PC-9 (cell line): ENCODE results near the gene TCEAL9. TPM values are rescaled to one million over a fixed set of nuclear protein-coding genes. Genes with fewer than 3 reads are reported as not detected.

Experiments
- BruUV-seq: library from RNA; stranded (reverse); fragments of 400-500 nt; replicated peaks from 2 replicates; lab custom pipeline; 2021; lab: Mats Ljungman, UMichigan
- CTCF ChIA-PET: fragments of 300-600 bp; sonication (Branson Sonifier 250); formaldehyde crosslinking; loops from one replicate; lab custom pipeline; 2022; ENCODE audit warnings: antibody characterized with exemption; lab: Charles Lee
- POLR2A ChIA-PET: fragments of 300-600 bp; sonication (Branson Sonifier 250); formaldehyde crosslinking; loops from one replicate; lab custom pipeline; 2022; ENCODE audit warnings: antibody characterized with exemption; ENCODE audit not compliant: unreplicated experiment; lab: Charles Lee
- DNase-seq, 2 experiments: peaks; one replicate each; pipeline versions ENCODE4 v3.0.0 to v3.0.0-alpha.2; 2015 to 2022; ENCODE audit warnings: mixed read lengths in 1 of 2
- H2AFZ ChIP-seq: fragments of 200-600 bp; sonication (generic); 2 replicates; pipeline ENCODE4 v1.8.1; 2017; ENCODE audit warnings: antibody characterized with exemption
- H3F3A ChIP-seq: fragments of 200-600 bp; sonication (generic); 2 replicates; pipeline ENCODE4 v1.8.1; 2017; ENCODE audit warnings: antibody characterized with exemption, mild to moderate bottlenecking, low read depth; ENCODE audit not compliant: insufficient read depth
- H3K27ac ChIP-seq: fragments of 200-600 bp; sonication (generic); 2 replicates; pipeline ENCODE4 v1.6.1; 2016; ENCODE audit warnings: mixed run types
- H3K27me3 ChIP-seq: fragments of 200-600 bp; sonication (generic); 2 replicates; pipeline ENCODE4 v1.6.1; 2016; ENCODE audit warnings: low read depth, mixed run types; ENCODE audit not compliant: insufficient read depth
- H3K36me3 ChIP-seq: fragments of 200-600 bp; sonication (generic); 2 replicates; pipeline ENCODE4 v1.6.1; 2016; ENCODE audit warnings: low read depth, mixed run types
- H3K4me1 ChIP-seq: fragments of 200-600 bp; sonication (generic); replicated peaks from 2 replicates; pipeline ENCODE4 v1.6.1; 2016; ENCODE audit warnings: mixed run types; ENCODE audit not compliant: insufficient read depth
- H3K4me2 ChIP-seq: fragments of 200-600 bp; sonication (generic); 2 replicates; pipeline ENCODE4 v1.6.1; 2017; ENCODE audit warnings: mixed run types
- H3K4me3 ChIP-seq: fragments of 200-600 bp; sonication (generic); 2 replicates; pipeline ENCODE4 v1.6.1; 2016; ENCODE audit warnings: mixed run types
- H3K79me2 ChIP-seq: fragments of 200-600 bp; sonication (generic); 2 replicates; pipeline ENCODE4 v1.6.1; 2017; ENCODE audit warnings: low read depth, mixed run types
- H3K9me2 ChIP-seq: fragments of 200-600 bp; sonication (generic); 2 replicates; pipeline ENCODE4 v1.8.1; 2017; ENCODE audit warnings: mild to moderate bottlenecking; ENCODE audit not compliant: insufficient read depth
- H3K9me3 ChIP-seq: fragments of 200-600 bp; sonication (generic); 2 replicates; pipeline ENCODE4 v1.8.1; 2016; ENCODE audit warnings: low read depth; ENCODE audit not compliant: insufficient read depth
- H4K20me1 ChIP-seq: fragments of 200-600 bp; sonication (generic); 2 replicates; pipeline ENCODE4 v1.8.1; 2017; ENCODE audit not compliant: insufficient read depth
- EZH2 ChIP-seq: fragments of 200-600 bp; sonication (generic); IDR thresholded peaks from 2 replicates; pipeline ENCODE4 v1.8.0; 2017; ENCODE audit warnings: antibody characterized with exemption, low read depth
- intact Hi-C: fragments of 100-400 bp; cut with micrococcal nuclease; formaldehyde crosslinking; loops from one replicate; pipeline ENCODE4 v1.10.0; 2022; ENCODE audit not compliant: unreplicated experiment
- total RNA-seq: library from RNA; stranded (reverse); gene quantifications from 2 replicates; pipeline ENCODE4 v1.2.3, GENCODE V29; 2021
- TF ChIP-seq, protein P1 (sequence below): fragments of 200-600 bp; sonication (generic); conservative IDR thresholded peaks from 2 replicates; pipeline ENCODE4 v1.6.1; 2017; ENCODE audit warnings: mixed run types, antibody characterized with exemption, mild to moderate bottlenecking, moderate library complexity

Gene TCEAL9
- total RNA-seq, 1 experiment from 2014 or later: 57.1 TPM

- intact Hi-C loops: loop anchor here (2.0 kb wide), 1 partner anchor 56 kb away; the partner anchor contains the start of gene TCEAL8
- Histone ChIP-seq H3K79me2 (no peaks in the 10 kb centered on the region), H4K20me1 (no peaks in the 10 kb centered on the region), H3K36me3 (no peaks in the 10 kb centered on the region), H3K9me3 (no peaks in the 10 kb centered on the region), H3K9me2 (no peaks in the 10 kb centered on the region), H3K4me2 (peak within 1 kb of the TSS; percentile 70), H3F3A (no peaks in the 10 kb centered on the region), H2AFZ (peak within 1 kb of the TSS; percentile 79), H3K4me1 (no peaks in the 10 kb centered on the region), H3K27me3 (no peaks in the 10 kb centered on the region), H3K4me3 (peak within 1 kb of the TSS; percentile 57; the same call in 1 of the 2 replicates), H3K27ac (no peak within 1 kb of the TSS)
- DNase-seq: peak; percentile 52 to 73
- CTCF ChIA-PET: no interaction called here
- POLR2A ChIA-PET: no interaction called here
- BruUV-seq: no TSS peak
- TF ChIP-seq EZH2: no peak
- TF ChIP-seq, protein P1, sequence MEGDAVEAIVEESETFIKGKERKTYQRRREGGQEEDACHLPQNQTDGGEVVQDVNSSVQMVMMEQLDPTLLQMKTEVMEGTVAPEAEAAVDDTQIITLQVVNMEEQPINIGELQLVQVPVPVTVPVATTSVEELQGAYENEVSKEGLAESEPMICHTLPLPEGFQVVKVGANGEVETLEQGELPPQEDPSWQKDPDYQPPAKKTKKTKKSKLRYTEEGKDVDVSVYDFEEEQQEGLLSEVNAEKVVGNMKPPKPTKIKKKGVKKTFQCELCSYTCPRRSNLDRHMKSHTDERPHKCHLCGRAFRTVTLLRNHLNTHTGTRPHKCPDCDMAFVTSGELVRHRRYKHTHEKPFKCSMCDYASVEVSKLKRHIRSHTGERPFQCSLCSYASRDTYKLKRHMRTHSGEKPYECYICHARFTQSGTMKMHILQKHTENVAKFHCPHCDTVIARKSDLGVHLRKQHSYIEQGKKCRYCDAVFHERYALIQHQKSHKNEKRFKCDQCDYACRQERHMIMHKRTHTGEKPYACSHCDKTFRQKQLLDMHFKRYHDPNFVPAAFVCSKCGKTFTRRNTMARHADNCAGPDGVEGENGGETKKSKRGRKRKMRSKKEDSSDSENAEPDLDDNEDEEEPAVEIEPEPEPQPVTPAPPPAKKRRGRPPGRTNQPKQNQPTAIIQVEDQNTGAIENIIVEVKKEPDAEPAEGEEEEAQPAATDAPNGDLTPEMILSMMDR: no peak
Observed at GRCh38 chrX:103310555-103311398, 45.5 kb upstream of the TCEAL9 start, which contains the start of gene BEX2. TSS of gene BEX2 (minus strand) at chrX:103310990. CDS start at chrX:103309976, 1,014 bp downstream.

DNA sequence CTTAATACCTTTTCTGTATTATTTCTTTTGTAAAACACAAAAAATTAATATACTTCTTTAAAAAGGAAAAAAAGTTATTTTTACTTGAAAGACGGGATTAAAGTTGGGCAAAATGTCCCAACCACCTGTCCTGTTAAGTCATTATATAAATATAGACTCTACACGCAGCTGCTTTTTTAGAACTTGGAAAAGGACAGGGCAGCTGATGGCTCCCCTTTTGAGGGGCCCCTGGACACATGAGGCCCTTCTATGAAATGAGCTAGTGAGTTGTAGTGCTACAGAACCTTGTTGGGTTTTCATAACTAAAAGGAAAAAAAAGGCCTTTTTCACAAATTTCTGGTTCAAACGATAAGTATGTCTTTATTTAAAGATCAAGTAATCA lies 44.9 kb upstream of the TCEAL9 start:
- Histone ChIP-seq H3K27me3 (no peaks in the 10 kb centered on the region), H3K27ac (no peak overlapping the region), H3K36me3 (no peaks in the 10 kb centered on the region), H3K4me1 (no peaks in the 10 kb centered on the region), H3K9me3 (no peaks in the 10 kb centered on the region), H4K20me1 (no peaks in the 10 kb centered on the region), H3F3A (no peaks in the 10 kb centered on the region), H3K9me2 (no peaks in the 10 kb centered on the region), H3K4me2 (peak overlapping the region; percentile 70; the same call in 1 of the 2 replicates), H2AFZ (0 out of 2 replicates have a peak overlapping the region, but pooled peaks have one; percentile 79), H3K79me2 (no peaks in the 10 kb centered on the region), H3K4me3 (peak overlapping the region; percentile 57; the same call in 1 of the 2 replicates)
- CTCF ChIA-PET: no interaction called here
- intact Hi-C loops: loop anchor here (2.0 kb wide), 1 partner anchor 57 kb away; the partner anchor contains the start of gene TCEAL8
- DNase-seq: no peak
- BruUV-seq: no TSS peak
- POLR2A ChIA-PET: interaction anchor here (0.6 kb wide), 1 partner anchor 345 kb away, joined by 3 read pairs; no protein-coding TSS in a partner anchor
- TF ChIP-seq, protein P1: no peak
- no peak for TF ChIP-seq EZH2

- TF ChIP-seq EZH2: no peak
- TF ChIP-seq, protein P1: no peak
- Histone ChIP-seq H3K9me3 (no peaks in the 10 kb centered on the region), H3K4me2 (no peak within 1 kb of the TSS), H3K9me2 (no peaks in the 10 kb centered on the region), H3K27me3 (no peaks in the 10 kb centered on the region), H3K4me1 (no peaks in the 10 kb centered on the region), H3K27ac (no peak within 1 kb of the TSS), H3K79me2 (no peaks in the 10 kb centered on the region), H4K20me1 (no peaks in the 10 kb centered on the region), H3K36me3 (no peaks in the 10 kb centered on the region), H3K4me3 (no peak within 1 kb of the TSS), H2AFZ (no peak within 1 kb of the TSS), H3F3A (no peaks in the 10 kb centered on the region)
- CTCF ChIA-PET: no interaction called here
- POLR2A ChIA-PET: no interaction called here
- DNase-seq: no peak
- intact Hi-C loops: no loop called here
- BruUV-seq: no TSS peak
Observed at GRCh38 chrX:103329991-103330390, 26.3 kb upstream of the TCEAL9 start, which contains the start of gene TCEAL7. TSS of gene TCEAL7 (plus strand) at chrX:103330239. CDS start at chrX:103331404, 1,165 bp downstream.
